ENCODE results near the gene ATP5F1D. TPM values are rescaled to one million over a fixed set of nuclear protein-coding genes. Genes with fewer than 3 reads are reported as not detected.

The ATP5F1D gene
- total and polyA plus RNA-seq, 2 of the 13 experiments (the other 11 are each of a cell fraction or from before 2014, with no cell fraction given) = 39.4 to 78.7 TPM

- TF ChIP-seq ZBTB33 (CRISPR knock-in tag; IDR thresholded peaks at IDR 0.05) (no peak), THRA (CRISPR knock-in tag; IDR thresholded peaks at IDR 0.05; ENCODE audit: borderline replicate concordance) (peak; percentile 83; the same call in 1 of the 2 replicates), ZNF776 (CRISPR knock-in tag; IDR thresholded peaks at IDR 0.05) (peak; percentile 48; the same call in 1 of the 2 replicates), ZNF263 (CRISPR knock-in tag; IDR thresholded peaks at IDR 0.05) (peak; percentile 90), KDM4B (CRISPR knock-in tag; IDR thresholded peaks at IDR 0.05) (0 out of 2 replicates have a peak, but pooled peaks have one; percentile 36), POGK (CRISPR knock-in tag; conservative IDR thresholded peaks at IDR 0.05) (0 out of 2 replicates have a peak, but pooled peaks have one; percentile 61), ZNF274 (CRISPR knock-in tag; IDR thresholded peaks at IDR 0.05) (0 out of 2 replicates have a peak, but pooled peaks have one; percentile 26), KLF11 (CRISPR knock-in tag; IDR thresholded peaks at IDR 0.05) (0 out of 2 replicates have a peak, but pooled peaks have one; percentile 39), ISL2 (CRISPR knock-in tag; IDR thresholded peaks at IDR 0.05) (peak; percentile 41), ZC3H13 (CRISPR knock-in tag; IDR thresholded peaks at IDR 0.05) (peak; percentile 58; the same call in 1 of the 2 replicates), NBN (conservative IDR thresholded peaks at IDR 0.05) (no peak), ZNF24 (IDR thresholded peaks at IDR 0.05) (no peak), MXD4 (CRISPR knock-in tag; IDR thresholded peaks at IDR 0.05) (peak; percentile 22), MIER3 (CRISPR knock-in tag; IDR thresholded peaks at IDR 0.05; ENCODE audit: borderline replicate concordance) (no peak), GTF3A (CRISPR knock-in tag; conservative IDR thresholded peaks at IDR 0.05) (peak; percentile 87; the same call in 1 of the 2 replicates), U2AF2 (IDR thresholded peaks at IDR 0.05; ENCODE audit: low read depth, low read length) (0 out of 2 replicates have a peak, but pooled peaks have one; percentile 13), ZNF468 (CRISPR knock-in tag; IDR thresholded peaks at IDR 0.05) (no peak), ZNF766 (CRISPR knock-in tag; IDR thresholded peaks at IDR 0.05; ENCODE audit: borderline replicate concordance) (no peak), TIGD3 (CRISPR knock-in tag; IDR thresholded peaks at IDR 0.05; ENCODE audit: borderline replicate concordance) (no peak), ZBTB14 (CRISPR knock-in tag; IDR thresholded peaks at IDR 0.05) (no peak), ZMAT3 (CRISPR knock-in tag; conservative IDR thresholded peaks at IDR 0.05) (0 out of 2 replicates have a peak, but pooled peaks have one; percentile 24), GATAD2A (CRISPR knock-in tag; IDR thresholded peaks at IDR 0.05) (peak; percentile 51; the same call in 1 of the 2 replicates)
Measured at GRCh38 chr19:1266129-1266915, 24.8 kb downstream of the ATP5F1D start (continued).

All from HepG2 (cell line).